Body of pancreas (tissue), 4 donors: Measurements from ENCODE around the gene SOX6. TPM values are rescaled to one million over a fixed set of nuclear protein-coding genes. Genes with fewer than 3 reads are reported as not detected.

ENCODE experiments used
- ATAC-seq: fragments of 150-250 bp; one replicate; pipeline ENCODE4 v1.9.1; 2016
- DNase-seq, 4 donors: peaks; one replicate each; pipeline ENCODE4 v3.0.0-alpha.2; 2019
- H3K27ac ChIP-seq, 4 donors: fragments of 200-600 bp; sonication (generic); 1 replicate in 3 of 4; 2 replicates in 1 of 4; pipeline versions ENCODE4 v1.5.1 to v1.6.1; 2016 to 2019; ENCODE audit warnings: mild to moderate bottlenecking in 1 of 4, mixed read lengths in 1 of 4, moderate library complexity in 1 of 4
- H3K27me3 ChIP-seq, 2 donors: fragments of 200-600 bp; sonication (generic); one replicate each; pipeline ENCODE4 v1.6.0; 2016; ENCODE audit warnings: mild to moderate bottlenecking in 1 of 2
- H3K36me3 ChIP-seq, 2 donors: fragments of 200-600 bp; sonication (generic); replicated peaks in 1 of 2; 2 replicates each; pipeline ENCODE4 v1.5.1; 2016; ENCODE audit warnings: low read depth in 2 of 2; ENCODE audit not compliant: insufficient read depth in 1 of 2
- H3K4me1 ChIP-seq: fragments of 200-600 bp; sonication (generic); one replicate; pipeline ENCODE4 v1.6.0; 2016
- H3K4me3 ChIP-seq, 2 donors: fragments of 200-600 bp; sonication (generic); 1 replicate in 1 of 2; 2 replicates in 1 of 2; pipeline ENCODE4 v1.5.1; 2016 to 2019
- H3K9me3 ChIP-seq, 3 donors: fragments of 200-600 bp; sonication (generic); 1 replicate in 2 of 3; 2 replicates in 1 of 3; pipeline ENCODE4 v1.5.1; 2016
- POLR2A ChIP-seq, 3 donors: fragments of 450-650 bp; IDR thresholded peaks; one replicate each; pipeline ENCODE4 v1.6.1; 2016; ENCODE audit warnings: antibody characterized with exemption in 3 of 3, mild to moderate bottlenecking in 2 of 3
- WGBS, 2 donors: methylation state at CpG; one replicate each; pipeline ENCODE4 v1.1.5; 2017; 5-methylcytosine and 5-hydroxymethylcytosine counted together
- intact Hi-C: fragments of 100-400 bp; cut with DNase I; formaldehyde crosslinking; loops from one replicate; pipeline ENCODE4 v1.15.1; 2023
- total RNA-seq, 2 donors: library from RNA; depleted of rRNA; stranded (reverse); fragments of >200 nt; gene quantifications; one replicate each; pipeline ENCODE4 v1.1.0, GENCODE V29; 2016
- TF ChIP-seq, protein P1 (sequence below), 7 experiments: fragments of 450-650 bp in 4 of 7; fragments of 200-600 bp in 3 of 7; sonication (generic) in 3 of 7; IDR thresholded peaks; one replicate each; pipeline ENCODE4 v1.5.1; 2016 to 2019; ENCODE audit warnings: antibody characterized with exemption in 7 of 7

Gene SOX6
- total RNA-seq, 2 donors from 2014 or later, result 21.4 to 23.6 TPM

GRCh38 chr11:16292167-16292859 lies 64.0 kb downstream of the SOX6 start:
- Histone ChIP-seq H3K27ac (no peak overlapping the region), H3K36me3 (no peaks in the 10 kb centered on the region), H3K9me3 (no peaks in the 10 kb centered on the region), H3K4me3 (no peak overlapping the region), H3K27me3 (no peaks in the 10 kb centered on the region), H3K4me1 (peaks cover 20% of the 10 kb centered on the region)
- no peak for DNase-seq
- ATAC-seq, result no peak
- no peak for TF ChIP-seq POLR2A (IDR thresholded peaks at IDR 0.05)
- TF ChIP-seq, protein P1, sequence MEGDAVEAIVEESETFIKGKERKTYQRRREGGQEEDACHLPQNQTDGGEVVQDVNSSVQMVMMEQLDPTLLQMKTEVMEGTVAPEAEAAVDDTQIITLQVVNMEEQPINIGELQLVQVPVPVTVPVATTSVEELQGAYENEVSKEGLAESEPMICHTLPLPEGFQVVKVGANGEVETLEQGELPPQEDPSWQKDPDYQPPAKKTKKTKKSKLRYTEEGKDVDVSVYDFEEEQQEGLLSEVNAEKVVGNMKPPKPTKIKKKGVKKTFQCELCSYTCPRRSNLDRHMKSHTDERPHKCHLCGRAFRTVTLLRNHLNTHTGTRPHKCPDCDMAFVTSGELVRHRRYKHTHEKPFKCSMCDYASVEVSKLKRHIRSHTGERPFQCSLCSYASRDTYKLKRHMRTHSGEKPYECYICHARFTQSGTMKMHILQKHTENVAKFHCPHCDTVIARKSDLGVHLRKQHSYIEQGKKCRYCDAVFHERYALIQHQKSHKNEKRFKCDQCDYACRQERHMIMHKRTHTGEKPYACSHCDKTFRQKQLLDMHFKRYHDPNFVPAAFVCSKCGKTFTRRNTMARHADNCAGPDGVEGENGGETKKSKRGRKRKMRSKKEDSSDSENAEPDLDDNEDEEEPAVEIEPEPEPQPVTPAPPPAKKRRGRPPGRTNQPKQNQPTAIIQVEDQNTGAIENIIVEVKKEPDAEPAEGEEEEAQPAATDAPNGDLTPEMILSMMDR (IDR thresholded peaks at IDR 0.05), result no peak
- 51 to 58% methylated on average over 8 of the region's 8 CpGs for WGBS, 2 donors
- intact Hi-C loops, result no loop called here

DNA sequence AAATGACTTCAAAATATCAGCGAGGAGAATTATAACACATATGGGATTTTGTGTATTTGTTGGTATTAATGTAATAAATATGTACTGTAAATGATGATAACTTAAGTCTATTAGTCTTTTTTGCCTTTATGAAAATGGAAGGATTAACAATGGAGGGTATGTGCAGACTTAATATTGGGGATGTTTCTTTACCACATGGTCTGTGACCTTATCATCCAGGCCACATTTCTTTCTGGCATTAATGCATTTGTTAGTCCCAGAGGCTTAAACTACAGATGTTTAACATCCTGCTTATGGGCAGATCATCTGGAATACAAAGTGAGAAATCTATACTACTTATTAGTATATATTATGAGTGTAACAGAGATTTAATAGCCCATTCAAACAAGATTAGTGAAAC lies 64.6 kb downstream of the SOX6 start:
- 95 to 100% methylated on average over 1 of the region's 1 CpG for WGBS, 2 donors
- no peaks in the 10 kb centered on the region for H3K27me3 ChIP-seq
- no peaks in the 10 kb centered on the region for H3K9me3 ChIP-seq
- DNase-seq (no peak), ATAC-seq (no peak)
- no peak overlapping the region for H3K4me3 ChIP-seq
- no peak overlapping the region for H3K27ac ChIP-seq
- TF ChIP-seq, protein P1 (IDR thresholded peaks at IDR 0.05), result no peak
- TF ChIP-seq POLR2A (IDR thresholded peaks at IDR 0.05), result no peak
- intact Hi-C loops, result no loop called here
- H3K4me1 ChIP-seq, result peaks cover 20% of the 10 kb centered on the region
- no peaks in the 10 kb centered on the region for H3K36me3 ChIP-seq

DNA sequence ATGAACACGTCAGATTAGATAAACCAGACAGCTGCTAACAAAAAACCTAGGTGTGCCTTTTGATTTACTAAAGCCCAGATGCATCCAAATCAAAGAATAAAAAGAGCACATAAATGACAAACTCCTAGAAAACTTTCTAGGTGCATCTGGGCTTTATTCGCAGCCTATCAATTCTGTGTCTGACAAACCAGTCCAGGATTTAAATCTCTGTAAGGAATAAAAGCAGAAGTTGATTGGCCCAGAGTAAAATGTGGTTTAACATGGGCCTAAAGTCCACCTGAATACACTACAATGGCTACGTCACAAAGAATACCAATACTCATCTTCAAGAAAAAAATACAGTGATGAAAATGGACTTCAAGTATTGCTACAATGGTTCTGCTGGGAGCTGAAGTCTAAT lies 66.8 kb downstream of the SOX6 start:
- intact Hi-C loops, result no loop called here
- H3K4me3 ChIP-seq, result no peak overlapping the region
- ATAC-seq, result no peak
- no peaks in the 10 kb centered on the region for H3K27me3 ChIP-seq
- TF ChIP-seq POLR2A (IDR thresholded peaks at IDR 0.05), result no peak
- TF ChIP-seq, protein P1 (IDR thresholded peaks at IDR 0.05), result no peak
- DNase-seq, result no peak
- no peaks in the 10 kb centered on the region for H3K36me3 ChIP-seq
- H3K27ac ChIP-seq, result no peak overlapping the region
- 93 to 95% methylated on average over 3 of the region's 3 CpGs for WGBS, 2 donors
- peaks cover 20% of the 10 kb centered on the region for H3K4me1 ChIP-seq
- no peaks in the 10 kb centered on the region for H3K9me3 ChIP-seq

DNA sequence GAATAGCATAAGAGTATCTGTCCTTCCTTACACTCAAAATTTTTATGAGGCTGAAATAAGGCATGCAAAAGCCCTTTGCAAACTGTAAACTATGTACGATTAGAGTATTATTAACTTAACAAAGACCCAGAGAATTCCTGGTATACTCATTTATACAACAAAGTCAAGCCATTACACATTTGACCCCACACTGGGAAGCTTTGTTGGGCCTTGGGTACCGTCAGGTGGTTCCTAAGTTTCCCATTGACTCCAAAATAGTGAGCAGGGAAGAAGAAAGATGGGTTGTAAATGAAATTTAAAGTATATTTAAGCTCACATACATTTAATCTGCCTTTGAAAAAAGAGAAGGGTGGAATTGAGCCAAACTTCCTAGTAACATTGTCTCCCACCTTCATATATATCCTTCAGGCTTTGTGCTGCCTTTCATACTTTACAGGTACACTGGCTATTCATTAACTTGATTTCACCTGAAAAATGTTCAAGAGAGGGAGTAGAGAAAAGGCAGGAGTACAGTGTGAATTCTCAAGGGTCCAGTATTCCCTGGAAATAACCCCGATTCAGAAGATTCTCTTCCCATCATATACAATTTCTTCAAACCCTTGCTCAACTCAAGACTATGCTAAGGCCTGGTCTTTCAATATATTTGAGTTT lies 68.6 kb downstream of the SOX6 start:
- Histone ChIP-seq H3K36me3 (no peaks in the 10 kb centered on the region), H3K27ac (peak overlapping the region in 1 of 4 donors; percentile 13), H3K4me1 (peaks cover 9% of the 10 kb centered on the region), H3K27me3 (no peaks in the 10 kb centered on the region), H3K4me3 (no peak overlapping the region), H3K9me3 (no peaks in the 10 kb centered on the region)
- TF ChIP-seq, protein P1 (IDR thresholded peaks at IDR 0.05), result no peak
- TF ChIP-seq POLR2A (IDR thresholded peaks at IDR 0.05), result no peak
- WGBS, 2 donors, result 77% methylated on average over 3 of the region's 3 CpGs
- intact Hi-C loops, result no loop called here
- no peak for ATAC-seq
- no peak for DNase-seq
